H1 (cell line): ENCODE results near the gene UBE2D2. TPM values are rescaled to one million over a fixed set of nuclear protein-coding genes. Genes with fewer than 3 reads are reported as not detected.

ENCODE experiments used
- NANOG ChIP-seq: IDR thresholded peaks from 2 replicates; pipeline ENCODE4 v1.6.1; 2011; ENCODE audit warnings: low read length, low read depth, mild to moderate bottlenecking, inconsistent platforms; ENCODE audit not compliant: insufficient read depth, poor library complexity, severe bottlenecking
- NRF1 ChIP-seq: IDR thresholded peaks from 2 replicates; pipeline ENCODE4 v1.6.1; 2011; ENCODE audit warnings: mild to moderate bottlenecking, low read depth, low read length, improper control_type of control experiment
- polyA plus RNA-seq, 7 experiments: library from polyadenylated mRNA; depleted of rRNA in 3 of 7; stranded (reverse) in 5 of 7; unstranded in 2 of 7; fragments of >200 nt in 5 of 7; fragments of 200-250 nt in 2 of 7; gene quantifications; 1 replicate in 5 of 7; 2 replicates in 1 of 7; 4 replicates in 1 of 7; pipeline versions ENCODE4 v1.2.1 to v1.2.3, GENCODE V29; 2011 to 2013; ENCODE audit warnings: missing spikeins in 2 of 7, mixed read lengths in 2 of 7
- total RNA-seq: library from RNA; stranded (reverse); fragmentation: NEBNext Ultra II Directional; extraction: Animal tissue kit (Norgen Biotek cat#: 25700); gene quantifications from 2 replicates; pipeline ENCODE4 v1.2.1, GENCODE V29; 2021

The UBE2D2 gene
- total and polyA plus RNA-seq, 2 of the 8 experiments (the other 6 are each of a cell fraction or from before 2014, with no cell fraction given) = 66.9 to 203 TPM

DNA sequence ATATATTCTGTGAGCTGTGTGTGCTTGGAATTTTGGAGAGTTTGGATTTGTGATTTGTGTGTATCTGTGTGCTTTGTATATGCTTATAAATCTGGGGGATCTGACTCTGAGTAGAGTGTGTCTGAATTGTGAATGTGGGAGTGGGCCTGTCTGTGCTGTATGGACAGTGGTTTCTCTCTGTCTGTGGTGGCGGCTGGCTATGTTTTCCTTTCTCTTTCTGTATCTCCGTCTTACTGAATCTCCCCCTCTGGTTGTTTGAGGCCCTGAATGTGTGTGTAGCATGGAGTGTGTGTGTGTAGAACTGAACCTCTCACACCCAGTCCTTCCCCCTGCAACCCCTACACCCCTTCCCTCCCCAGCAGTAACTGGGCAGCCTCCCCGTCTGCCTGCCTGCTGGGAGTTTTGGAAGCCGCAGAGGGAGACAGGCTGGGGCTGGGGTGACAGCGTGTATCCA is 91.7 kb downstream of the UBE2D2 start (continued):
- TF ChIP-seq NANOG (no peak), NRF1 (no peak)
- TF ChIP-seq, all 59 proteins: peak for 0
